Measurements from ENCODE around the gene SPRR2A.
"Not testable (repeated sequence)": the region's sequence is repeated elsewhere in the genome, so short reads cannot be mapped to it uniquely, and the experiment has no call there.

Gene SPRR2A

GRCh38 chr1:153057375-153057774 is at the start of gene SPRR2A:
TSS of gene SPRR2A (minus strand) at chr1:153057512. CDS start at chr1:153056735, 777 bp downstream.
- no peak for DNase-seq

- no peak for DNase-seq
Measured at GRCh38 chr1:153100245-153100644, 42.9 kb upstream of the SPRR2A start.

GRCh38 chr1:153099461-153100045 is 42.2 kb upstream of the SPRR2A start:
- no peak for DNase-seq

- DNase-seq: no peak
Measured at GRCh38 chr1:153095764-153096163, 38.5 kb upstream of the SPRR2A start.

- no peak for DNase-seq
Measured at GRCh38 chr1:153094426-153094825, 37.1 kb upstream of the SPRR2A start, which contains the start of gene SPRR2E. TSS of gene SPRR2E (minus strand) at chr1:153094526. CDS start at chr1:153093751, 775 bp downstream.

- DNase-seq: no peak
Measured at GRCh38 chr1:153087652-153088051, 30.3 kb upstream of the SPRR2A start.

- no peak for DNase-seq
Measured at GRCh38 chr1:153081736-153082135, 24.4 kb upstream of the SPRR2A start.

GRCh38 chr1:153072806-153073726 is 15.8 kb upstream of the SPRR2A start:
- DNase-seq: no peak

- no peak for DNase-seq
Measured at GRCh38 chr1:153071511-153071910, 14.2 kb upstream of the SPRR2A start, which contains the start of gene SPRR2B. TSS of gene SPRR2B (minus strand) at chr1:153071611. CDS start at chr1:153070839, 772 bp downstream.

GRCh38 chr1:153070243-153070642 is 12.9 kb upstream of the SPRR2A start:
- DNase-seq: no peak

GRCh38 chr1:153058826-153059784 is 1.8 kb upstream of the SPRR2A start:
- no peak for DNase-seq

- no peak for DNase-seq
Measured at GRCh38 chr1:153058154-153058553, 842 bp upstream of the SPRR2A start.

GRCh38 chr1:153056111-153056510 is 1.2 kb downstream of the SPRR2A start:
- DNase-seq: not testable (repeated sequence)

- DNase-seq: no peak
Measured at GRCh38 chr1:153049211-153049610, 8.1 kb downstream of the SPRR2A start.

GRCh38 chr1:153040950-153041631 is 16.2 kb downstream of the SPRR2A start, which contains the start of gene SPRR2D:
TSS of gene SPRR2D (minus strand) at chr1:153041120. CDS start at chr1:153040346, 774 bp downstream.
- DNase-seq: no peak

- DNase-seq: no peak
Measured at GRCh38 chr1:153035211-153035610, 22.1 kb downstream of the SPRR2A start.

- DNase-seq: no peak
Measured at GRCh38 chr1:153032677-153033308, 24.5 kb downstream of the SPRR2A start.

GRCh38 chr1:153032073-153032472 is 25.2 kb downstream of the SPRR2A start:
- DNase-seq: no peak

GRCh38 chr1:153030895-153031294 is 26.4 kb downstream of the SPRR2A start, which contains the start of gene SPRR1B:
TSS of gene SPRR1B (plus strand) at chr1:153031203. CDS start at chr1:153032346, 1,143 bp downstream.
- DNase-seq: no peak

- no peak for DNase-seq
Measured at GRCh38 chr1:153028766-153029165, 28.5 kb downstream of the SPRR2A start.

GRCh38 chr1:153025797-153026196 is 31.5 kb downstream of the SPRR2A start:
- no peak for DNase-seq
